Measurements from ENCODE around the gene SYNJ2.

DNA sequence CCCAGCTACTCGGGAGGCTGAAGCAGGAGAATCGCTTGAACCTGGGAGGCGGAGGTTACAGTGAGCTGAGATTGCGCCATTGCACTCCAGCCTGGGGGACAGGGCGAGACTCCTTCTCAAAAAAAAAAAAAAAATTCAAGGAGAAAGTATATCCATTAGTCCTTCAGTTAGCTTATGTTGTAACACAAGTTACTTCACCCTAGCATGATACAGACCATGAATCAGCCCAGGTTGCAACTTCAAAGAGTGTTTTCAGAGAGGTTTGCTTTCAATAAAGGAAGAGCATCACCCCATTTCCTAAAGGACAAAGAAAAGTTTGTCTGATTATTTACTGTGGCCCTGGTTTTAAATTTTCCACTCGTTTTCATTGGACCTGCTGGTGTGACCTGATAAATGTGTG, 113.4 kb downstream of the SYNJ2 start:
- TF ChIP-seq SIN3A (IDR thresholded peaks at IDR 0.05; ENCODE audit: borderline replicate concordance, insufficient read depth, low read depth, low read length) = no peak
- TF ChIP-seq, protein P1, sequence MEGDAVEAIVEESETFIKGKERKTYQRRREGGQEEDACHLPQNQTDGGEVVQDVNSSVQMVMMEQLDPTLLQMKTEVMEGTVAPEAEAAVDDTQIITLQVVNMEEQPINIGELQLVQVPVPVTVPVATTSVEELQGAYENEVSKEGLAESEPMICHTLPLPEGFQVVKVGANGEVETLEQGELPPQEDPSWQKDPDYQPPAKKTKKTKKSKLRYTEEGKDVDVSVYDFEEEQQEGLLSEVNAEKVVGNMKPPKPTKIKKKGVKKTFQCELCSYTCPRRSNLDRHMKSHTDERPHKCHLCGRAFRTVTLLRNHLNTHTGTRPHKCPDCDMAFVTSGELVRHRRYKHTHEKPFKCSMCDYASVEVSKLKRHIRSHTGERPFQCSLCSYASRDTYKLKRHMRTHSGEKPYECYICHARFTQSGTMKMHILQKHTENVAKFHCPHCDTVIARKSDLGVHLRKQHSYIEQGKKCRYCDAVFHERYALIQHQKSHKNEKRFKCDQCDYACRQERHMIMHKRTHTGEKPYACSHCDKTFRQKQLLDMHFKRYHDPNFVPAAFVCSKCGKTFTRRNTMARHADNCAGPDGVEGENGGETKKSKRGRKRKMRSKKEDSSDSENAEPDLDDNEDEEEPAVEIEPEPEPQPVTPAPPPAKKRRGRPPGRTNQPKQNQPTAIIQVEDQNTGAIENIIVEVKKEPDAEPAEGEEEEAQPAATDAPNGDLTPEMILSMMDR (IDR thresholded peaks at IDR 0.05) = no peak
- TF ChIP-seq, protein P2, sequence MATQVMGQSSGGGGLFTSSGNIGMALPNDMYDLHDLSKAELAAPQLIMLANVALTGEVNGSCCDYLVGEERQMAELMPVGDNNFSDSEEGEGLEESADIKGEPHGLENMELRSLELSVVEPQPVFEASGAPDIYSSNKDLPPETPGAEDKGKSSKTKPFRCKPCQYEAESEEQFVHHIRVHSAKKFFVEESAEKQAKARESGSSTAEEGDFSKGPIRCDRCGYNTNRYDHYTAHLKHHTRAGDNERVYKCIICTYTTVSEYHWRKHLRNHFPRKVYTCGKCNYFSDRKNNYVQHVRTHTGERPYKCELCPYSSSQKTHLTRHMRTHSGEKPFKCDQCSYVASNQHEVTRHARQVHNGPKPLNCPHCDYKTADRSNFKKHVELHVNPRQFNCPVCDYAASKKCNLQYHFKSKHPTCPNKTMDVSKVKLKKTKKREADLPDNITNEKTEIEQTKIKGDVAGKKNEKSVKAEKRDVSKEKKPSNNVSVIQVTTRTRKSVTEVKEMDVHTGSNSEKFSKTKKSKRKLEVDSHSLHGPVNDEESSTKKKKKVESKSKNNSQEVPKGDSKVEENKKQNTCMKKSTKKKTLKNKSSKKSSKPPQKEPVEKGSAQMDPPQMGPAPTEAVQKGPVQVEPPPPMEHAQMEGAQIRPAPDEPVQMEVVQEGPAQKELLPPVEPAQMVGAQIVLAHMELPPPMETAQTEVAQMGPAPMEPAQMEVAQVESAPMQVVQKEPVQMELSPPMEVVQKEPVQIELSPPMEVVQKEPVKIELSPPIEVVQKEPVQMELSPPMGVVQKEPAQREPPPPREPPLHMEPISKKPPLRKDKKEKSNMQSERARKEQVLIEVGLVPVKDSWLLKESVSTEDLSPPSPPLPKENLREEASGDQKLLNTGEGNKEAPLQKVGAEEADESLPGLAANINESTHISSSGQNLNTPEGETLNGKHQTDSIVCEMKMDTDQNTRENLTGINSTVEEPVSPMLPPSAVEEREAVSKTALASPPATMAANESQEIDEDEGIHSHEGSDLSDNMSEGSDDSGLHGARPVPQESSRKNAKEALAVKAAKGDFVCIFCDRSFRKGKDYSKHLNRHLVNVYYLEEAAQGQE (IDR thresholded peaks at IDR 0.05; ENCODE audit: insufficient read depth in 1 of 2, low read depth in 2 of 2, low read length in 1 of 2) = no peak
